GM12801 (cell line): Measurements from ENCODE around the gene GAS2L3.

Source experiments
- CTCF ChIP-seq: IDR thresholded peaks from one replicate; pipeline ENCODE4 v1.5.1; 2011; ENCODE audit warnings: control low read depth; ENCODE audit not compliant: insufficient read length; ENCODE audit errors: extremely low read depth

Gene GAS2L3

GRCh38 chr12:100544165-100544564, 29.3 kb upstream of the GAS2L3 start:
- TF ChIP-seq CTCF = no peak

DNA sequence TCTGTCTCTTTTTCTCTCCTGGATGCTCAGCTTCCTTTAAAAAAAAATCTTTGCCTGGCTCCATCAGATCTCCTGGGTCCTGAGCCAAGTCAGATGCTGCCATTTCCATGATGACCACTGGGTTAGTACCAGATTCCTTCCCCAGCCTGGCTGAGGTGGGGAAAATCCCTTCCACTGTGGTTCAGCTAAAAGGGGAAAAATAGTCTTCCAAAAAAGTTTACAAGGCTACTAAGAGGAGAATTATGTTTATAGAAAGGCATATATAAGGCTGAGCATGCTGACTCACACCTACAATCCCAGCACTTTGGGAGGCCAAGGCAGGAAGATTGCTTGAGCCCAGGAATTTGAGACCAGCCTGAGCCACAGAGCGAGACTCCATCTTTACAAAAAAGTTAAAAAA, 28.4 kb upstream of the GAS2L3 start:
- no peak for TF ChIP-seq CTCF

DNA sequence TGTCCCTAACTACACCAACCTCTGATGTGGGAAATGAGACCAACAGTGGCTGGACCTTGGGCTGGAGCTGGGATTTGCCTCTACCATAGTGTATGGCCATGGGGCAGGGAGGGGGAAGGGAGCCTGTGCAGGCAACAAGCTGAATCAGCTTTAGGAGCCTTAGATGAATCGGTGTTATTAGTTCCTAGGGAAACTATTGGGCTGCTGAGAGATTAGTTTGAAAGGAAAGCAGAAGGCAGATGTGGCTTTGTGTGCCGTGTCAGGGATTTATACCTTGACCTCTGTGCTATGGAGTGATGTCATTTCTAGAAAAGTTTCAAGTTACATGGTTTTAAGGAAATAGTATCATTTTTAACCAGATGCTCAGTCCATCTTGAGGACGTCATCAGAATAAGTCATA, 19.5 kb upstream of the GAS2L3 start:
- TF ChIP-seq CTCF = no peak

DNA sequence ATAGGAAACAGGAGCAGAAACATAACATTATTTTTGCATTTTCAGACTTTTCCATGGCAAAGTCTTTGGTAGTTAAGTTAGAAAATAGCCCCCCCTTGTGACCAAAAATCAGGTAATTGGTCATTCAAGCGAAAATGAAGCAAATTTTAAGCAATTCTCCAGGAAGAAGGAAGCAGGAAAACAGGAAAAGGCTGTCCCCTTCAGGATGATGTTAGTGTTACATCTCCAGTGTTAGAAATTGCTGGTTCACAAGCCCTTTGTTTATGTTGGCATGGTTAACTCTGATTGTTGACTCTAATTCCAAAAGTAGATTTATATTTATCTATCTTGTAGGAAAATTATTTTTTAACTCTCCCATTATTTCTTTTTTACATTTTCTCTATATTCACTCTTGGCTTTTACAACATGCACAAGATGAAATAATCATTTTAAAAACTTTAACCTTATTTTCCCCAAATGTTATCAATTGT, 18.8 kb upstream of the GAS2L3 start:
- no peak for TF ChIP-seq CTCF

GRCh38 chr12:100555722-100556121, 17.8 kb upstream of the GAS2L3 start:
- no peak for TF ChIP-seq CTCF

DNA sequence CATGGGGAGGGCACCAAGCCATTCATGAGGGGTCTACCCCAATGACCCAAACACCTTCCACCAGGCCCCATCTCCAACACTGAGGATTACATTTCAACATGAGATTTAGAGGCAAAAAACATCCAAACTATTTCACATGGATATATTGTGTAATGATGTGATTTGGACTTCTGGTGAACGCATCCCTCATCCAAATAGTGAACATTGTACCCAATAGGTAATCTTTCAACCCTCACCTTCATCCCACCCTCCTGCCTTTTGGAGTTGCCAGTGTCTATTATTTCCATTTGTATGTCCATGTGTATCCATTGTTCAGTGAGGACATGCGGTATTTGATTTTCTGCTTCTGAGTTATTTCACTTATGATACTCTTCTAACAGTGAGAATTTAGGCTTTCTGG, 16.1 kb upstream of the GAS2L3 start:
- no peak for TF ChIP-seq CTCF

DNA sequence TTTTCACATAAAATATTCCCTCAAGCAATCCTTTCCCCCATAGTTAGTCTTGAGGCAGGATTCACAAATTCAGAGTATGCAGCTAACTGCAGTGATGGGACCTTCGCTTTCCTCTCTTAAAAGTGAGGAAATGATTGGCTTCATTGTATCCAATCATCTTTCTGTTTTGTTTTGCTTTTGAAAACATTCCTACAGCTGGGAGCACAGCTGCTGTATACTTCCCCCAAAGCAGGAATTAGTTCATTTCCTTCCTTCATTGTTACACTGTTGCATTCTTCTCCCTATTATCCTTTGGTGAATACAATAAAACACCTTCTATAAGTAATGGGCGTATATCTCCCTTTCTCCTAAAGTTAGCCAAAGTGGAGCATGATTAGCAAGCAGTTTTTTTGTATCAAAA, 9.4 kb upstream of the GAS2L3 start:
- TF ChIP-seq CTCF = no peak
